ENCODE results near the gene CTNNA3.

CTNNA3 gene

DNA sequence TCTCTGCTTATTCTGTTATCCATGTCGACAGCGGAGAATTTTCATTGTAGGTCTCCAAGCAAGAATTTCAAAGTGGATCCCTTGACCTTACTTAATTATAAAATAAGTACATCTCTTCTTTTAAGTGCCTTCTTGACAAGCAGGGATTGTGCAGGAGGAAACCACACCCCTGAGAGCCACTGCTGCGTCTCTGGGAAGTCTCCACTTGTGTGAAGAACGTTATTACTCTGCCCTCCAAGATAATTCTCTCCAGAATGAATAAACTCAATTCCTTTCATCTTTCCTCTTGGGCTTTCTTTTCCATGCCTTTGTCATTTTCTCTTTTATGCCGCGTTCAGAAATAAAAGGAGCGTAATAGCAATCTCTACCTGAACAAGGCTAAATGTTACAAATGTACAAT is 1801.0 kb downstream of the CTNNA3 start:
- TF ChIP-seq, protein P1, sequence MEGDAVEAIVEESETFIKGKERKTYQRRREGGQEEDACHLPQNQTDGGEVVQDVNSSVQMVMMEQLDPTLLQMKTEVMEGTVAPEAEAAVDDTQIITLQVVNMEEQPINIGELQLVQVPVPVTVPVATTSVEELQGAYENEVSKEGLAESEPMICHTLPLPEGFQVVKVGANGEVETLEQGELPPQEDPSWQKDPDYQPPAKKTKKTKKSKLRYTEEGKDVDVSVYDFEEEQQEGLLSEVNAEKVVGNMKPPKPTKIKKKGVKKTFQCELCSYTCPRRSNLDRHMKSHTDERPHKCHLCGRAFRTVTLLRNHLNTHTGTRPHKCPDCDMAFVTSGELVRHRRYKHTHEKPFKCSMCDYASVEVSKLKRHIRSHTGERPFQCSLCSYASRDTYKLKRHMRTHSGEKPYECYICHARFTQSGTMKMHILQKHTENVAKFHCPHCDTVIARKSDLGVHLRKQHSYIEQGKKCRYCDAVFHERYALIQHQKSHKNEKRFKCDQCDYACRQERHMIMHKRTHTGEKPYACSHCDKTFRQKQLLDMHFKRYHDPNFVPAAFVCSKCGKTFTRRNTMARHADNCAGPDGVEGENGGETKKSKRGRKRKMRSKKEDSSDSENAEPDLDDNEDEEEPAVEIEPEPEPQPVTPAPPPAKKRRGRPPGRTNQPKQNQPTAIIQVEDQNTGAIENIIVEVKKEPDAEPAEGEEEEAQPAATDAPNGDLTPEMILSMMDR (IDR thresholded peaks at IDR 0.05; ENCODE audit: low read depth, low read length): no peak
- Histone ChIP-seq H3K4me3 (ENCODE audit: low read depth, low read length) (no peak overlapping the region), H3K27me3 (no peaks in the 10 kb centered on the region), H3K4me1 (no peaks in the 10 kb centered on the region), H3K36me3 (no peaks in the 10 kb centered on the region), H3K9me3 (no peaks in the 10 kb centered on the region)
- DNase-seq: no peak

DNA sequence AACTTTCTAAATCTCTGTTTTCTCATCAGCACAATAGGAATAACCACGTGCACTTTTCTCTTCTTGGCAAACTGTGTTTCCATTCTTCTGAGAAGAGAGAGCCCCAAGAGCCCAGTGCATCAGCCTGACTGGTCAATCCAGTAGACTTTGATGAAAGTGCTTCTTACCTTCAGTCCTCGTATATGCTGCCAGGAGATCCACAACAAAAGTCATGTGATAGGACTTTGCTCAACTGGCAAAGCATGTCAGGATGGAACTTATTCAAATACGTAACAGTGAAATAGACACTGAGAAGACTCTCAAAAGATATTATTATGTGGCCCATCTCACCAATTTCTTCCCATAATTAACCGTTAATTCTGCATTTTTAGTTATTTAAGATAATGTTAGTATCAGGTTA is 1801.6 kb downstream of the CTNNA3 start:
- Histone ChIP-seq H3K36me3 (no peaks in the 10 kb centered on the region), H3K27me3 (no peaks in the 10 kb centered on the region), H3K9me3 (no peaks in the 10 kb centered on the region), H3K4me3 (ENCODE audit: low read depth, low read length) (no peak overlapping the region), H3K4me1 (no peaks in the 10 kb centered on the region)
- TF ChIP-seq, protein P1 (IDR thresholded peaks at IDR 0.05; ENCODE audit: low read depth, low read length): no peak
- no peak for DNase-seq

DNA sequence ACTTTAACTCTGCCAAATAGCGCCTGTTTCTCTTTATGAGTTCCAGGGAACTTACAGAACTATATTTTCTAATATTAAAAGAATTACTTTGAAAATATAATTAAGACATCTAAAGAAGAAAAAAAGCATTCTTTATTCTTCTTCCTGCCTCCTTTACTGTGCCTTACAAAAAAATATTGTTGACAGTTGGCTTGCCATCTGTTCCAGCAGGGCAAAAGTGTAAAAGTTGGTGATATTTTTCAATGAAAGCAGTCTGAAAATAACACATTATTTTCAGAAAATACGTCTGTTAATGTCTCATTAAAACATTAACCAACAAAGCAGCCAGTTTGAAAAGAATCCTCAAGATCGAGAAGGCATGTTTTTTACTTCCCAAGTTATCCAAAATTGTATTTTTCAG is 1802.3 kb downstream of the CTNNA3 start:
- no peaks in the 10 kb centered on the region for H3K36me3 ChIP-seq
- TF ChIP-seq, protein P1 (IDR thresholded peaks at IDR 0.05; ENCODE audit: low read depth, low read length): no peak
- no peaks in the 10 kb centered on the region for H3K27me3 ChIP-seq
- H3K4me3 ChIP-seq (ENCODE audit: low read depth, low read length): no peak overlapping the region
- no peaks in the 10 kb centered on the region for H3K4me1 ChIP-seq
- no peak for DNase-seq
- no peaks in the 10 kb centered on the region for H3K9me3 ChIP-seq

DNA sequence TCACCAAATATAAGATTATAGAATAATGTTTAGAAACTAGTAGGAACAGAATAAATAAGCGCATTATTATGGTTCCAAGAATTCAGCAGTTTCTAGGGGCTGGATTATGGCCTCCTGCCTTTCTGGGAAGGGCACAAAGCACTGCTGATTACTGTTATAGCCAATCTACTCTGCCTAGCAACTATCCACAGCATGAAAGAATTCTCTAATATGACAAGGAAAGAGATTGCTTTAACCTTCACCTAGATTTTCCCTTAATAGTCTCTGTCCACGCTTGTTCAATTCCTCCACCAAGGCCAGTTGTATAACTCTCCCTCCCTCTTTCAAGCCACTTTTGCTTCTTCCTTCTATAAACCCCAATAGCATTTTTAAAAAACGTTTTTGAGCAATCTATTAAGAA is 1803.7 kb downstream of the CTNNA3 start:
- no peaks in the 10 kb centered on the region for H3K4me1 ChIP-seq
- no peaks in the 10 kb centered on the region for H3K9me3 ChIP-seq
- no peak overlapping the region for H3K4me3 ChIP-seq (ENCODE audit: low read depth, low read length)
- no peak for DNase-seq
- H3K36me3 ChIP-seq: no peaks in the 10 kb centered on the region
- TF ChIP-seq, protein P1 (IDR thresholded peaks at IDR 0.05; ENCODE audit: low read depth, low read length): no peak
- H3K27me3 ChIP-seq: no peaks in the 10 kb centered on the region

DNA sequence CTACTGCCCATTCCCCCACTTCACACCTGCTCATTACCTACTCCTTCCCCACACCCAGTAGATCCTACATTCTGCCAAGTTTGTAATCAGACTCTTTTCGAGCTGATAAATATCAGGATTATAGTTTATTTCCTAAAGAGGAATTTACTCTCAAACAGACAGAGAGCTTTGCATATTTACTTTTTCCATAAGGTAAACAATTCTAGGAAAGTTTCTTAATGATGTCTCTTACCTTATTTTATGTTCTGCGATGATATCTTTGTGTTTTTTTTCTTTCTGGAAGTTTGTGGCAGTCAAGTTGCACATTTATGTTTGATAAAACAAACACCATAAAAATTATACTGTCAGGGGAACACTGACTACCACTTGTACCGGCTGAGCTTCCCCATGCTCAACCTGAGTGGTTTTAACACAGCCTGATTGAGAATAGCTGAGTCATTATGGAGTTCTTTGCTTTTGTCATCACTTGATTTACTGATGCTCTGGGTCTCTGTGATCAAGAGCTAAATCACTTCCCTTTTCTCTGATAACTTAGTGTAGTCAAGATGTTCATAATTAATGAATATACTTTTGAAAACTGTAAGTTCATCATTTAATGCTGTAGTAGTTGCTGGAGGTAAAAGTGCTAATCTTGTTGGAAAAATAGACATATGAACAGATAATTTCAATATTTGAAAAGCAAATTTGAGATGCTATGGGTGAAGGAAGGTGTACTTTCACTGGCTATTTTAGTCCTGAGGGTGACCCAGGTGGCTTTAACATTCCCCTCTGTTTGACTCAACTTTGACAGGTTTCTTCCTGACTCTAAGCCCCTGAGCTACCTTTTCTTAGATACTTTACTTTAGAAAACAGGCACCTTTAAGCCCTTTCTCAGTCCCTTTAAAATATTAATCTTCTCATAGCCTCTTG is 1804.7 kb downstream of the CTNNA3 start:
- TF ChIP-seq, protein P1 (IDR thresholded peaks at IDR 0.05; ENCODE audit: low read depth, low read length): no peak
- Histone ChIP-seq H3K4me1 (no peaks in the 10 kb centered on the region), H3K9me3 (no peaks in the 10 kb centered on the region), H3K36me3 (no peaks in the 10 kb centered on the region), H3K27me3 (no peaks in the 10 kb centered on the region), H3K4me3 (ENCODE audit: low read depth, low read length) (no peak overlapping the region)
- no peak for DNase-seq

DNA sequence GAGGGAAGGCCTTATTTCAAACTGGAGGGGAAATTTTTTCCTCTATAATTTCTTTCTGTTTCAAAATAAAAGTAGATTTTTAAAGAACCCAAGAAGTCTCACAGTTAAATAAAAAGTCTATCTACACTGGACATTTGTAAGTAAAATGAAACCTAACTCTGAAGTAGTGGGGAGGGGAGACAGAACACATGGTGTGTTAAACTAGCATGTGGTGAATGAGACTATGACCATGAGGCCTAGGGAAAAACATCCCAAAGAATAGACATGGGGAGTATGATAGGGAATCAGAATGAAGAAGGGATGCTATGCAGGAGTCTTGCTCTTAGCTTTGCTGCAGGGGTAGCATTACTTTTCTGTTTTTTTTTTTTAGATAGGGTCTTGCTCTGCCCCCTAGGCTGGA is 1831.5 kb downstream of the CTNNA3 start:
- TF ChIP-seq, protein P1 (IDR thresholded peaks at IDR 0.05; ENCODE audit: low read depth, low read length): no peak
- H3K27me3 ChIP-seq: no peaks in the 10 kb centered on the region
- no peaks in the 10 kb centered on the region for H3K4me1 ChIP-seq
- H3K36me3 ChIP-seq: no peaks in the 10 kb centered on the region
- H3K4me3 ChIP-seq (ENCODE audit: low read depth, low read length): no peak overlapping the region
- DNase-seq: no peak
- no peaks in the 10 kb centered on the region for H3K9me3 ChIP-seq

All from BE2C (cell line).